ENCODE data around the gene SFT2D1.

The SFT2D1 gene

DNA sequence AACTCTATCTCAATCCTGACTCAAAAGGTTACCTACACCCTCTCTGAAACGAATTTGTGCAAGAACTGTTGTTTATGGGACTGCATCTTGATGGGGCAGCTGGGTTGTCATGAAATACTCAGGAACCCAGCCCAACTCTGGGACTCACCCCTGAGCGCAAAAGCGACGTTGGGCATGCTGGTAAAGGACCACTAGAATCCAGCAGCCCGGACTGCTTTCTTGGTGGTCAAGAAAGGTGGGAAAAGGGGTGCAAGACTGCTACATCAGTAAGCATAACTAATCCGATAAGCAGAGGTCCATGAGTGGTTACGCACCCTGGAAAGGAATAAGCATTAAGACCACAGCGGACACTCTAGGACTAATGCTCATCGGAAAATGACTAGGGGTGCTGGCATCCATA, 27.9 kb downstream of the SFT2D1 start:
- Histone ChIP-seq H3K9ac (ENCODE audit: low read length) (no peak overlapping the region), H3K4me2 (ENCODE audit: low read depth, low read length, poor library complexity, severe bottlenecking) (no peak overlapping the region), H3F3A (ENCODE audit: insufficient read depth) (no peaks in the 10 kb centered on the region), H3K27me3 (ENCODE audit: low read length) (no peaks in the 10 kb centered on the region), H3K4me3 (ENCODE audit: insufficient read depth, low read length, poor library complexity, severe bottlenecking) (no peak overlapping the region), H3K9me3 (ENCODE audit: insufficient read depth, low read length) (no peaks in the 10 kb centered on the region), H3K36me3 (ENCODE audit: low read length) (no peaks in the 10 kb centered on the region), H3K9me2 (replicated peaks; ENCODE audit: insufficient read depth, low read length) (no peaks in the 10 kb centered on the region), H3K79me2 (ENCODE audit: insufficient read depth, low read length) (no peaks in the 10 kb centered on the region), H2AFZ (ENCODE audit: low read depth, low read length, severe bottlenecking) (no peak overlapping the region), H3K27ac (ENCODE audit: low read depth, low read length) (no peak overlapping the region), H4K20me1 (ENCODE audit: low read depth, low read length) (no peaks in the 10 kb centered on the region)
- TF ChIP-seq, protein P1, sequence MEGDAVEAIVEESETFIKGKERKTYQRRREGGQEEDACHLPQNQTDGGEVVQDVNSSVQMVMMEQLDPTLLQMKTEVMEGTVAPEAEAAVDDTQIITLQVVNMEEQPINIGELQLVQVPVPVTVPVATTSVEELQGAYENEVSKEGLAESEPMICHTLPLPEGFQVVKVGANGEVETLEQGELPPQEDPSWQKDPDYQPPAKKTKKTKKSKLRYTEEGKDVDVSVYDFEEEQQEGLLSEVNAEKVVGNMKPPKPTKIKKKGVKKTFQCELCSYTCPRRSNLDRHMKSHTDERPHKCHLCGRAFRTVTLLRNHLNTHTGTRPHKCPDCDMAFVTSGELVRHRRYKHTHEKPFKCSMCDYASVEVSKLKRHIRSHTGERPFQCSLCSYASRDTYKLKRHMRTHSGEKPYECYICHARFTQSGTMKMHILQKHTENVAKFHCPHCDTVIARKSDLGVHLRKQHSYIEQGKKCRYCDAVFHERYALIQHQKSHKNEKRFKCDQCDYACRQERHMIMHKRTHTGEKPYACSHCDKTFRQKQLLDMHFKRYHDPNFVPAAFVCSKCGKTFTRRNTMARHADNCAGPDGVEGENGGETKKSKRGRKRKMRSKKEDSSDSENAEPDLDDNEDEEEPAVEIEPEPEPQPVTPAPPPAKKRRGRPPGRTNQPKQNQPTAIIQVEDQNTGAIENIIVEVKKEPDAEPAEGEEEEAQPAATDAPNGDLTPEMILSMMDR (IDR thresholded peaks at IDR 0.05; ENCODE audit: insufficient read depth, low read length, poor library complexity, severe bottlenecking): no peak
- no peak for TF ChIP-seq EZH2phosphoT487 (conservative IDR thresholded peaks at IDR 0.05; ENCODE audit: low read length)

DNA sequence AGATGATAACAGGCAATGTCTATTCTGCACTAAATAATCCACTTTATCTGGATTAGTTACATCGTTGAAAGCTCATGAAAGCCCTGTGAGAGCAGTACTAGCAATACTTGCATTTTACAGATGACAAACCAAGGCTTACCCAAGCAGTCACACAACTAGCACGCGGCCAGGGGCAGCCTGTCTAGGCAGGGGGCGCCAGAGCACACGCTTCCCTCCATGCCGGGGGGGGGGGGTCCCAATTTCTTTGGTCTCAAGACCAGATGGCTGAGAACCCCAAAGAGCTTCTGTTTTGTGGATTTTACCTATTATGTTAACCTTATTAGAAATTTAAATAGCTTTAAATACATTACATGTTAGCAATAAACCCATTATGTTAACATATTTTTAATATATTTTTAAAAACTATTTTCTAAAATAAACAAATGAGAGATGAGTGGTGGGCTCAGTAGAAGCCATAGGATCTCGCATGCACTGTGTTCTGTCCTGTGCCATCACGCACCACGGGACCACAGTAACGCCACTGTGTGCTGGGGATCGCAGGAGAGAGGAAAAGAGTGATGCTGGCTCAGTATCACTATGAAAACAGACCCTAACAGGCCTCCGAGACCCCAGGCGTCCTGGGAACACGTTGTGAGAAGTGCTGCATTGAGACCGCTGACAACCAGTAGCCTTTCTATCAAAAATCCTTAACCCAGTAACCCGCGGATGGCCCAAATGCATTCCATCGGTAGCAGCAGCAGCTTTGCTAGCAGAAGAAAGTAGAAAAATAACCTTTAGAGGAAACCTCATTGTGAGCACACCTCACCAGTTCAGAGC, 28.9 kb downstream of the SFT2D1 start:
- no peaks in the 10 kb centered on the region for H3F3A ChIP-seq (ENCODE audit: insufficient read depth)
- H3K27me3 ChIP-seq (ENCODE audit: low read length): no peaks in the 10 kb centered on the region
- no peaks in the 10 kb centered on the region for H4K20me1 ChIP-seq (ENCODE audit: low read depth, low read length)
- TF ChIP-seq EZH2phosphoT487 (conservative IDR thresholded peaks at IDR 0.05; ENCODE audit: low read length): no peak
- TF ChIP-seq, protein P1 (IDR thresholded peaks at IDR 0.05; ENCODE audit: insufficient read depth, low read length, poor library complexity, severe bottlenecking): peak; percentile 72
- H3K79me2 ChIP-seq (ENCODE audit: insufficient read depth, low read length): no peaks in the 10 kb centered on the region
- H3K9ac ChIP-seq (ENCODE audit: low read length): no peak overlapping the region
- no peak overlapping the region for H3K4me3 ChIP-seq (ENCODE audit: insufficient read depth, low read length, poor library complexity, severe bottlenecking)
- no peaks in the 10 kb centered on the region for H3K9me3 ChIP-seq (ENCODE audit: insufficient read depth, low read length)
- H3K9me2 ChIP-seq (replicated peaks; ENCODE audit: insufficient read depth, low read length): no peaks in the 10 kb centered on the region
- no peak overlapping the region for H3K27ac ChIP-seq (ENCODE audit: low read depth, low read length)
- no peak overlapping the region for H3K4me2 ChIP-seq (ENCODE audit: low read depth, low read length, poor library complexity, severe bottlenecking)
- H3K36me3 ChIP-seq (ENCODE audit: low read length): no peaks in the 10 kb centered on the region
- no peak overlapping the region for H2AFZ ChIP-seq (ENCODE audit: low read depth, low read length, severe bottlenecking)

DNA sequence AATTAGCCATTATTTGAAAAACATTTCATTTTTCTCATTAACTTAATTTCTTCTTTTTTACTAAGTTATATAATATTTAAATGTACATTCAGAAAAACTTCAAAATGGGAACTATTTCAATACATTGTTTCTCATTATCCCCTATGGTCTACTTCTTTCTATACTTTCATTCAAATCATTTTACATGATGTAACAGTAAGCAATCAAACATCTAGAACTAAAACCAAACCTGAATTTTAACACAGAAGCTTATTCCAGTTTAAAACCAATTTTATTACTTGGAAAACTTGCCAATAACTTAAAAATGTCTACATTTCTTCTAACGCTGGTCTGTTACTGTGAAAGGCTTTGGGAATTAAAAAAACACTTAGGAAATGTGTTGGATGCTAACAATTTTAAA, 29.5 kb downstream of the SFT2D1 start:
- no peaks in the 10 kb centered on the region for H3K36me3 ChIP-seq (ENCODE audit: low read length)
- no peaks in the 10 kb centered on the region for H3K9me3 ChIP-seq (ENCODE audit: insufficient read depth, low read length)
- H3K27me3 ChIP-seq (ENCODE audit: low read length): no peaks in the 10 kb centered on the region
- no peaks in the 10 kb centered on the region for H3K9me2 ChIP-seq (replicated peaks; ENCODE audit: insufficient read depth, low read length)
- no peaks in the 10 kb centered on the region for H3F3A ChIP-seq (ENCODE audit: insufficient read depth)
- no peaks in the 10 kb centered on the region for H4K20me1 ChIP-seq (ENCODE audit: low read depth, low read length)
- no peaks in the 10 kb centered on the region for H3K79me2 ChIP-seq (ENCODE audit: insufficient read depth, low read length)
- H2AFZ ChIP-seq (ENCODE audit: low read depth, low read length, severe bottlenecking): no peak overlapping the region
- H3K4me3 ChIP-seq (ENCODE audit: insufficient read depth, low read length, poor library complexity, severe bottlenecking): no peak overlapping the region
- H3K9ac ChIP-seq (ENCODE audit: low read length): no peak overlapping the region
- no peak overlapping the region for H3K27ac ChIP-seq (ENCODE audit: low read depth, low read length)
- no peak overlapping the region for H3K4me2 ChIP-seq (ENCODE audit: low read depth, low read length, poor library complexity, severe bottlenecking)
- TF ChIP-seq EZH2phosphoT487 (conservative IDR thresholded peaks at IDR 0.05; ENCODE audit: low read length): no peak
- TF ChIP-seq, protein P1 (IDR thresholded peaks at IDR 0.05; ENCODE audit: insufficient read depth, low read length, poor library complexity, severe bottlenecking): no peak
